CD14-positive monocyte (primary cell): Measurements from ENCODE around the gene CTNNBL1. TPM values are rescaled to one million over a fixed set of nuclear protein-coding genes. Genes with fewer than 3 reads are reported as not detected.

Experiments used
- DNase-seq, 3 donors: peaks; one replicate each; pipeline ENCODE4 v3.0.0-alpha.2; 2011 to 2022
- H2AFZ ChIP-seq: 2 replicates; pipeline ENCODE4 v1.6.0; 2012; ENCODE audit warnings: mild to moderate bottlenecking, low read depth, low read length, inconsistent platforms; ENCODE audit not compliant: insufficient read depth, poor library complexity, severe bottlenecking
- H3K27ac ChIP-seq, 2 donors: 1 replicate in 1 of 2; 2 replicates in 1 of 2; pipeline ENCODE4 v1.5.1; 2012 to 2013; ENCODE audit warnings: low read length in 2 of 2, control low read depth in 1 of 2, inconsistent platforms in 1 of 2, low read depth in 1 of 2, mild to moderate bottlenecking in 1 of 2
- H3K27me3 ChIP-seq, 2 donors: one replicate each; pipeline versions ENCODE4 v1.6.0 to v1.6.1; 2011 to 2013; ENCODE audit warnings: low read length in 2 of 2; ENCODE audit not compliant: control insufficient read depth in 2 of 2, insufficient read depth in 2 of 2
- H3K36me3 ChIP-seq, 2 donors: replicated peaks in 1 of 2; 1 replicate in 1 of 2; 2 replicates in 1 of 2; pipeline versions ENCODE4 v1.5.1 to v1.6.1; 2012 to 2013; ENCODE audit warnings: low read length in 2 of 2, control low read depth in 1 of 2, inconsistent platforms in 1 of 2, mild to moderate bottlenecking in 1 of 2; ENCODE audit not compliant: insufficient read depth in 2 of 2, control insufficient read depth in 1 of 2
- H3K4me1 ChIP-seq, 2 donors: 1 replicate in 1 of 2; 2 replicates in 1 of 2; pipeline versions ENCODE4 v1.5.1 to v1.6.1; 2012 to 2013; ENCODE audit warnings: low read length in 2 of 2, control low read depth in 1 of 2, inconsistent platforms in 1 of 2, mild to moderate bottlenecking in 1 of 2, moderate library complexity in 1 of 2; ENCODE audit not compliant: insufficient read depth in 2 of 2, control insufficient read depth in 1 of 2
- H3K4me2 ChIP-seq: replicated peaks from 2 replicates; pipeline ENCODE3; 2012; ENCODE audit warnings: low read length, moderate library complexity, mild to moderate bottlenecking; ENCODE audit not compliant: poor library complexity, severe bottlenecking; ENCODE audit errors: extremely low read depth
- H3K4me3 ChIP-seq, 3 experiments: fragments of 200-600 bp in 1 of 3; sonication (generic) in 1 of 3; replicated peaks in 1 of 3; 1 replicate in 2 of 3; 2 replicates in 1 of 3; pipeline ENCODE4 v1.5.1; 2011 to 2013; ENCODE audit warnings: low read length in 3 of 3, mild to moderate bottlenecking in 3 of 3, control low read depth in 2 of 3, low read depth in 2 of 3, inconsistent platforms in 1 of 3, moderate library complexity in 1 of 3
- H3K79me2 ChIP-seq: 2 replicates; pipeline ENCODE4 v1.6.0; 2012; ENCODE audit warnings: mild to moderate bottlenecking, control low read depth, inconsistent platforms, low read length, moderate library complexity; ENCODE audit not compliant: insufficient read depth
- H3K9ac ChIP-seq: 2 replicates; pipeline ENCODE4 v1.6.0; 2017; ENCODE audit warnings: low read length, mild to moderate bottlenecking; ENCODE audit not compliant: insufficient read depth, poor library complexity, severe bottlenecking
- H3K9me3 ChIP-seq, 2 donors: replicated peaks in 1 of 2; 1 replicate in 1 of 2; 2 replicates in 1 of 2; pipeline versions ENCODE4 v1.5.1 to v1.6.1; 2012 to 2013; ENCODE audit warnings: low read length in 2 of 2, control low read depth in 1 of 2; ENCODE audit not compliant: control insufficient read depth in 1 of 2, insufficient read depth in 1 of 2
- H4K20me1 ChIP-seq: 2 replicates; pipeline ENCODE4 v1.6.0; 2012; ENCODE audit warnings: mild to moderate bottlenecking, low read length, control low read depth, moderate library complexity; ENCODE audit not compliant: insufficient read depth
- H3K27ac Mint-ChIP-seq, 7 donors: one replicate each; pipeline ENCODE4 v1.8.0; 2020; ENCODE audit warnings: mild to moderate bottlenecking in 7 of 7, mixed read lengths in 7 of 7, moderate library complexity in 6 of 7, inconsistent platforms in 2 of 7
- H3K27me3 Mint-ChIP-seq, 3 donors: one replicate each; pipeline ENCODE4 v1.8.0; 2021 to 2022; ENCODE audit warnings: low read depth in 3 of 3, mild to moderate bottlenecking in 3 of 3, mixed read lengths in 3 of 3, moderate library complexity in 3 of 3, inconsistent platforms in 1 of 3
- H3K36me3 Mint-ChIP-seq, 2 donors: one replicate each; pipeline ENCODE4 v1.8.0; 2020; ENCODE audit warnings: mixed read lengths in 2 of 2, inconsistent platforms in 1 of 2, mild to moderate bottlenecking in 1 of 2
- H3K4me1 Mint-ChIP-seq: one replicate; pipeline ENCODE4 v1.8.0; 2020; ENCODE audit warnings: mild to moderate bottlenecking, mixed read lengths
- H3K4me3 Mint-ChIP-seq, 2 donors: one replicate each; pipeline ENCODE4 v1.8.0; 2020; ENCODE audit warnings: mild to moderate bottlenecking in 2 of 2, mixed read lengths in 2 of 2, moderate library complexity in 1 of 2
- H3K9me3 Mint-ChIP-seq, 7 donors: one replicate each; pipeline ENCODE4 v1.8.0; 2020 to 2022; ENCODE audit warnings: mixed read lengths in 7 of 7, mild to moderate bottlenecking in 6 of 7, moderate library complexity in 6 of 7, inconsistent platforms in 2 of 7
- CTCF ChIP-seq: fragments of 200-600 bp; IDR thresholded peaks from one replicate; pipeline ENCODE4 v1.8.0; 2022; ENCODE audit warnings: antibody characterized with exemption, mild to moderate bottlenecking
- WGBS: methylation state at CpG from one replicate; pipeline ENCODE4 v1.1.5; 2013; ENCODE audit warnings: missing lambda C conversion rate; ENCODE audit not compliant: insufficient coverage; 5-methylcytosine and 5-hydroxymethylcytosine counted together
- intact Hi-C, 2 donors: fragments of 100-400 bp; cut with micrococcal nuclease; formaldehyde crosslinking; loops; one replicate each; pipeline versions ENCODE4 v1.15.0 to v1.15.1; 2023
- polyA plus RNA-seq, 3 donors: library from polyadenylated mRNA; depleted of rRNA in 1 of 3; unstranded in 2 of 3; stranded (reverse) in 1 of 3; fragments of 300-500 nt in 2 of 3; fragments of >200 nt in 1 of 3; fragmentation: Illumina TruSeq in 2 of 3; gene quantifications; 1 replicate in 2 of 3; 2 replicates in 1 of 3; pipeline ENCODE4 v1.2.3, GENCODE V29; 2012 to 2021

The CTNNBL1 gene
- polyA plus RNA-seq, 3 donors: 35.5 to 83.2 (median 77.3) TPM

- Histone ChIP-seq H3K4me1 (no peaks in the 10 kb centered on the region), H3K9me3 (no peaks in the 10 kb centered on the region), H3K27me3 (peaks cover 13 to 24% of the 10 kb centered on the region in 2 donors), H3K27ac (no peak overlapping the region), H3K9ac (no peak overlapping the region), H2AFZ (no peak overlapping the region), H3K4me3 (no peak overlapping the region), H3K4me2 (no peak overlapping the region), H4K20me1 (no peaks in the 10 kb centered on the region), H3K79me2 (no peaks in the 10 kb centered on the region), H3K36me3 (no peaks in the 10 kb centered on the region)
- 100% methylated on average over 1 of the region's 2 CpGs for WGBS
- H3K9me3 Mint-ChIP-seq: no peaks in the 10 kb centered on the region
- no peaks in the 10 kb centered on the region for H3K4me1 Mint-ChIP-seq
- H3K27ac Mint-ChIP-seq: peak overlapping the region in 1 of 7 donors; percentile 32
- DNase-seq: peak; percentile 2 to 62 (median 34)
- H3K4me3 Mint-ChIP-seq: no peak overlapping the region
- peaks cover 13 to 36% (median 27%) of the 10 kb centered on the region in 3 donors for H3K27me3 Mint-ChIP-seq
- intact Hi-C loops: no loop called here
- no peak for TF ChIP-seq CTCF
- H3K36me3 Mint-ChIP-seq: no peaks in the 10 kb centered on the region
Measured at GRCh38 chr20:37686762-37687477, 6.9 kb upstream of the CTNNBL1 start.

GRCh38 chr20:37687478-37687805 lies 6.4 kb upstream of the CTNNBL1 start:
- Mint-ChIP-seq H3K27me3 (peaks cover 15 to 39% (median 28%) of the 10 kb centered on the region in 3 donors), H3K4me3 (no peak overlapping the region), H3K27ac (no peak overlapping the region), H3K36me3 (no peaks in the 10 kb centered on the region), H3K4me1 (no peaks in the 10 kb centered on the region), H3K9me3 (no peaks in the 10 kb centered on the region)
- H2AFZ ChIP-seq: no peak overlapping the region
- peaks cover 13 to 24% of the 10 kb centered on the region in 2 donors for H3K27me3 ChIP-seq
- H3K27ac ChIP-seq: no peak overlapping the region
- TF ChIP-seq CTCF: no peak
- H3K9ac ChIP-seq: no peak overlapping the region
- no CpG with 5 or more reads among the region's 3 CpGs for WGBS
- intact Hi-C loops: no loop called here
- no peaks in the 10 kb centered on the region for H3K9me3 ChIP-seq
- H3K4me1 ChIP-seq: no peaks in the 10 kb centered on the region
- H4K20me1 ChIP-seq: no peaks in the 10 kb centered on the region
- H3K36me3 ChIP-seq: no peaks in the 10 kb centered on the region
- H3K4me2 ChIP-seq: no peak overlapping the region
- no peak overlapping the region for H3K4me3 ChIP-seq
- no peaks in the 10 kb centered on the region for H3K79me2 ChIP-seq
- DNase-seq: no peak
